GM18909 (cell line): Measurements from ENCODE around the gene TTC24.
"Not testable (repeated sequence)": the region's sequence is repeated elsewhere in the genome, so short reads cannot be mapped to it uniquely, and the experiment has no call there.

Experiments
- ATAC-seq: cut with Tn5 transposase; IDR thresholded peaks from one replicate; pipeline ENCODE4 v1.9.1; 2021; ENCODE audit warnings: mild to moderate bottlenecking; ENCODE audit not compliant: unreplicated experiment, poor library complexity

TTC24 gene

GRCh38 chr1:156601892-156602291 lies 22.4 kb downstream of the TTC24 start:
- ATAC-seq, result peak; percentile 18

GRCh38 chr1:156602557-156602993 lies 23.1 kb downstream of the TTC24 start:
- no peak for ATAC-seq

GRCh38 chr1:156607344-156607743 lies 27.8 kb downstream of the TTC24 start:
- not testable (repeated sequence) for ATAC-seq

GRCh38 chr1:156608036-156608674 lies 28.6 kb downstream of the TTC24 start:
- ATAC-seq, result peak; percentile 60

- ATAC-seq, result no peak
These were observed 29.5 kb downstream of the TTC24 start for GRCh38 chr1:156608981-156609380.

GRCh38 chr1:156610072-156610471 lies 30.5 kb downstream of the TTC24 start:
- not testable (repeated sequence) for ATAC-seq

GRCh38 chr1:156612666-156613065 lies 33.1 kb downstream of the TTC24 start:
- no peak for ATAC-seq

- ATAC-seq, result no peak
These were observed 36.4 kb downstream of the TTC24 start for GRCh38 chr1:156615946-156616345.

- no peak for ATAC-seq
These were observed 36.9 kb downstream of the TTC24 start for GRCh38 chr1:156616463-156616862.

- no peak for ATAC-seq
These were observed 39.5 kb downstream of the TTC24 start, which contains the start of gene HAPLN2 for GRCh38 chr1:156618853-156619581. Gene HAPLN2 (plus strand): TSS chr1:156619415. CDS start chr1:156623491, 4,076 bp downstream.

- ATAC-seq, result no peak
These were observed 40.0 kb downstream of the TTC24 start for GRCh38 chr1:156619582-156619955.

- ATAC-seq, result no peak
These were observed 43.2 kb downstream of the TTC24 start for GRCh38 chr1:156622581-156623297.

GRCh38 chr1:156623946-156624813 lies 44.7 kb downstream of the TTC24 start:
- no peak for ATAC-seq

- ATAC-seq, result no peak
These were observed 45.4 kb downstream of the TTC24 start for GRCh38 chr1:156624814-156625435.

GRCh38 chr1:156625436-156626078 lies 46.0 kb downstream of the TTC24 start:
- ATAC-seq, result no peak

GRCh38 chr1:156626079-156626438 lies 46.5 kb downstream of the TTC24 start:
- ATAC-seq, result no peak

GRCh38 chr1:156627313-156627880 lies 47.9 kb downstream of the TTC24 start:
- ATAC-seq, result no peak

GRCh38 chr1:156629823-156630449 lies 50.4 kb downstream of the TTC24 start:
- ATAC-seq, result no peak

- ATAC-seq, result not testable (repeated sequence)
These were observed 51.6 kb downstream of the TTC24 start for GRCh38 chr1:156631152-156631551.
